Nephron (organoid): ENCODE results near the gene DPCD.

Source experiments
- H3K27ac Mint-ChIP-seq, 3 experiments: 2 replicates each; pipeline ENCODE4 v1.8.0; 2020; ENCODE audit warnings: mixed read lengths in 3 of 3, mild to moderate bottlenecking in 2 of 3, moderate library complexity in 1 of 3
- H3K27me3 Mint-ChIP-seq: 2 replicates; pipeline ENCODE4 v1.8.0; 2021; ENCODE audit warnings: low read depth, mild to moderate bottlenecking, moderate library complexity, mixed read lengths
- H3K36me3 Mint-ChIP-seq: 2 replicates; pipeline ENCODE4 v1.8.0; 2020; ENCODE audit warnings: low read depth, mixed read lengths
- H3K4me1 Mint-ChIP-seq: 2 replicates; pipeline ENCODE4 v1.8.0; 2020; ENCODE audit warnings: mixed read lengths
- H3K4me3 Mint-ChIP-seq, 3 experiments: 2 replicates each; pipeline ENCODE4 v1.8.0; 2020; ENCODE audit warnings: mild to moderate bottlenecking in 3 of 3, mixed read lengths in 3 of 3, moderate library complexity in 2 of 3
- H3K9me3 Mint-ChIP-seq: 2 replicates; pipeline ENCODE4 v1.8.0; 2020; ENCODE audit warnings: mixed read lengths
- TF ChIP-seq, protein P1 (sequence below), 3 experiments: fragments of 200-600 bp; sonication (generic); IDR thresholded peaks; one replicate each; pipeline ENCODE4 v1.5.0; 2021; ENCODE audit warnings: antibody characterized with exemption in 3 of 3; ENCODE audit not compliant: unreplicated experiment in 3 of 3

The DPCD gene

DNA sequence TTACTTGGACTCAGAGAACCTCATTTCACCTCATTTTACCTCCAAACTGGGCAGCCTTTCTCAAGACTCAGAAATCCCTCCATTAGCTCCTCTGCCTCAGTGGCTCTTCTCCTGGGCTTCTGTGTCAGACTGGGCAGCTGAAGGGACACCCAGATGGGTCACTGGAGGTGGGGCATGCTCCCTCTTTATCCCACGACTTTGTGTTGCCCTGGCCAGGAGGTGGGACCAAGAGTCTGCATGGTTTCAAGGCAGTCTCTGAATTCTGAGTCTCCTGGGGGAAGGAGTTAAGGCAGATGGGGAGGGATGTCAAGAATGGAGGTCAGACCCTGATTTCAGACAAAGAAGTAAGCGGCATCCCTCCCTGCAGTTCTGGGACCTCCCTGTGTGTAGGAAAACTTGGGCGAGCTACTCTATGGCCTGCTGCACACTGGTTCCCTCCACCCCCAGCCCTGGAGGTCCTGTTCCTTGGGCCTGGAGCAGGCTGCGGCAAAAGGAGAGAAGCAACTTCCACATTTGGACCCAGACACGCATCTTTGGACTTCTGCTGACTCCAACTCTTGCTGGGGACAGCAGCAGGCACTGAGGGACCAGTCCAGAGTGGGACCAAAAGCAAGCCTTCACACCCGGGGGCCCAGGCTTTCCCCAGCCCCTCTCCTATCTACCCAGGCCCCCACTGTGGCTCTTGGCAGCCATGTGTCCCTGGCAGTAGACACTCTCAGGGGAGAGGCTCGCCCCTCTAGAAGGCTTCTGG lies 10.8 kb upstream of the DPCD start:
- peaks cover 8% of the 10 kb centered on the region for H3K27me3 Mint-ChIP-seq
- H3K4me1 Mint-ChIP-seq, result no peaks in the 10 kb centered on the region
- H3K27ac Mint-ChIP-seq, result no peak overlapping the region
- H3K9me3 Mint-ChIP-seq, result no peaks in the 10 kb centered on the region
- TF ChIP-seq, protein P1, sequence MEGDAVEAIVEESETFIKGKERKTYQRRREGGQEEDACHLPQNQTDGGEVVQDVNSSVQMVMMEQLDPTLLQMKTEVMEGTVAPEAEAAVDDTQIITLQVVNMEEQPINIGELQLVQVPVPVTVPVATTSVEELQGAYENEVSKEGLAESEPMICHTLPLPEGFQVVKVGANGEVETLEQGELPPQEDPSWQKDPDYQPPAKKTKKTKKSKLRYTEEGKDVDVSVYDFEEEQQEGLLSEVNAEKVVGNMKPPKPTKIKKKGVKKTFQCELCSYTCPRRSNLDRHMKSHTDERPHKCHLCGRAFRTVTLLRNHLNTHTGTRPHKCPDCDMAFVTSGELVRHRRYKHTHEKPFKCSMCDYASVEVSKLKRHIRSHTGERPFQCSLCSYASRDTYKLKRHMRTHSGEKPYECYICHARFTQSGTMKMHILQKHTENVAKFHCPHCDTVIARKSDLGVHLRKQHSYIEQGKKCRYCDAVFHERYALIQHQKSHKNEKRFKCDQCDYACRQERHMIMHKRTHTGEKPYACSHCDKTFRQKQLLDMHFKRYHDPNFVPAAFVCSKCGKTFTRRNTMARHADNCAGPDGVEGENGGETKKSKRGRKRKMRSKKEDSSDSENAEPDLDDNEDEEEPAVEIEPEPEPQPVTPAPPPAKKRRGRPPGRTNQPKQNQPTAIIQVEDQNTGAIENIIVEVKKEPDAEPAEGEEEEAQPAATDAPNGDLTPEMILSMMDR (IDR thresholded peaks at IDR 0.05; ENCODE audit: unreplicated experiment in 3 of 3), result no peak
- peaks cover 12% of the 10 kb centered on the region for H3K36me3 Mint-ChIP-seq
- no peak overlapping the region for H3K4me3 Mint-ChIP-seq

DNA sequence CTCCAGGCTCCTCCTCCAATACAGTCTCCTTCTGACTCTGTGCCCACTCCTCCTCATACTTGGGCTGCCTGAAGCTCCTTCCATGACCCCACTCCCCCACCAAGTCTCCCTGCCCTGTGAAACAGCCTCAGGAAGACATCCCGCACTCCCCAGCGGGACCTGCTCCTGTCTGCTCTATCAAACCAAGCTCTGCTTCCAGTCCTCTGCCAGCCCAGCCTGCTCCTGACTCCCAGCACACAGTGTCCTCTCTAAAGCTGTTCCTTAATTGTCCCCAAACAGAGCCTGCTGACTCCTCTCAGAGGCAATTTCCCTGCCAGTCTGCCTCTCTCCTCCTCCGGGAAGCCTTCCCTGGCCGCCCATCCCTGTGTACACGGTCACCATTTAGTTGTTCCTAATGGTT lies 9.9 kb upstream of the DPCD start:
- H3K27ac Mint-ChIP-seq, result peak overlapping the region in 1 of 3 experiments; percentile 74
- H3K4me3 Mint-ChIP-seq, result no peak overlapping the region
- peaks cover 16% of the 10 kb centered on the region for H3K36me3 Mint-ChIP-seq
- no peaks in the 10 kb centered on the region for H3K9me3 Mint-ChIP-seq
- H3K27me3 Mint-ChIP-seq, result peaks cover 3% of the 10 kb centered on the region
- H3K4me1 Mint-ChIP-seq, result no peaks in the 10 kb centered on the region
- TF ChIP-seq, protein P1 (IDR thresholded peaks at IDR 0.05; ENCODE audit: unreplicated experiment in 3 of 3), result no peak

DNA sequence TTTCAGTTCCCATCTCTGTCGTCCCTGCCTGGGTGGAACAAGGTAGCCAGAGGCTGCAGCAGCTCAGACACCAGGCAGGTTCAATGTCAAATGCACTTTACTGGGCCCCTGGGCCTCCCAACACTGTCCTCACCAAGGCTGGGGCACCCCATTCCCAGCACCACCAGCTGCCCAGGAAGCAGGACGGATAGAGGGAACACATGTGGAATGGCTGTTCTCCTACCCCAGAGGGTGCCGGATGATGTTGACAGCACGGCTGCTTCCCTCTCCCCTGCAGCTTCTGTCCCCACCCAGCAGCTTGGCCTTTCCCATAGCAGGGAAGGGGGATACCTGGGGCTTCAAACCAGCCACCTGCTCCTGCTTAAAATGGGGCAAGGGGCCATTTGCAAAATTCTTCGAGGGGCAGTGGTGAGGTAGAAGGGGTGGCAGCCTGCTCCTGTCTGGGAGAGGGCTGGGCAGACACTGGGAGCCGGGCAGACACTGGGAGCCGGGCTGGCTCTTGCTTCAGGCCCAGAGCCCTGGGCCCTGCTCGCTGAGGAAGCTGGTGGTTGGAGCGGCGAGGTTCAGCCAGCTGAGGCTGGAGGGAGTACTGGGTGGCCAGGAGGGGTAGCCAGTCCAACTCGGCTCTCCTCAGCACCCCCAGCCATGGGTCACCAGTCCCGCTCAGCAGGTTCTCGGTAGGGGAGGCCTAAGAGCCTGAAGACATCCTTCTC lies 9.2 kb upstream of the DPCD start:
- Mint-ChIP-seq H3K9me3 (no peaks in the 10 kb centered on the region), H3K36me3 (peaks cover 21% of the 10 kb centered on the region), H3K27me3 (peaks cover 3% of the 10 kb centered on the region), H3K4me3 (no peak overlapping the region), H3K27ac (no peak overlapping the region), H3K4me1 (no peaks in the 10 kb centered on the region)
- TF ChIP-seq, protein P1 (IDR thresholded peaks at IDR 0.05; ENCODE audit: unreplicated experiment in 3 of 3), result no peak

DNA sequence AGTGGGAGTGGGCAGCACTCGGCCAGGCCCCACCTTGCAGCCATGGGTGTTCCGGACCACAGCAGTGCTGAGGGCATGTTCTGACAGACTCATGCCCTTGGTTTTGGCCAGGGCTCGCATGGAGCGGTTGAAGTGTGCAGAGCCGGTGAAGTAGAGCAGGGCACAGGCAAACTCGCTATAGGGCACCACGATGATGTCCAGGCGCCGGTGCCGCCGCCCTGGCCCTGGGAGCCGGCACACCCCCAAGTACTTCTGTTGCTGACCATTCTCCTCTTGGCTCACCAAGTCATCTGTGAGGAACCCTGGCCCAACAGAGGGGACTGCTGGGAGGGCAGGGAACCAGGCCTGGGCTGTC lies 8.6 kb upstream of the DPCD start:
- TF ChIP-seq, protein P1 (IDR thresholded peaks at IDR 0.05; ENCODE audit: unreplicated experiment in 3 of 3), result no peak
- Mint-ChIP-seq H3K27me3 (peaks cover 3% of the 10 kb centered on the region), H3K27ac (no peak overlapping the region), H3K4me1 (no peaks in the 10 kb centered on the region), H3K4me3 (no peak overlapping the region), H3K9me3 (no peaks in the 10 kb centered on the region), H3K36me3 (peaks cover 24% of the 10 kb centered on the region)

DNA sequence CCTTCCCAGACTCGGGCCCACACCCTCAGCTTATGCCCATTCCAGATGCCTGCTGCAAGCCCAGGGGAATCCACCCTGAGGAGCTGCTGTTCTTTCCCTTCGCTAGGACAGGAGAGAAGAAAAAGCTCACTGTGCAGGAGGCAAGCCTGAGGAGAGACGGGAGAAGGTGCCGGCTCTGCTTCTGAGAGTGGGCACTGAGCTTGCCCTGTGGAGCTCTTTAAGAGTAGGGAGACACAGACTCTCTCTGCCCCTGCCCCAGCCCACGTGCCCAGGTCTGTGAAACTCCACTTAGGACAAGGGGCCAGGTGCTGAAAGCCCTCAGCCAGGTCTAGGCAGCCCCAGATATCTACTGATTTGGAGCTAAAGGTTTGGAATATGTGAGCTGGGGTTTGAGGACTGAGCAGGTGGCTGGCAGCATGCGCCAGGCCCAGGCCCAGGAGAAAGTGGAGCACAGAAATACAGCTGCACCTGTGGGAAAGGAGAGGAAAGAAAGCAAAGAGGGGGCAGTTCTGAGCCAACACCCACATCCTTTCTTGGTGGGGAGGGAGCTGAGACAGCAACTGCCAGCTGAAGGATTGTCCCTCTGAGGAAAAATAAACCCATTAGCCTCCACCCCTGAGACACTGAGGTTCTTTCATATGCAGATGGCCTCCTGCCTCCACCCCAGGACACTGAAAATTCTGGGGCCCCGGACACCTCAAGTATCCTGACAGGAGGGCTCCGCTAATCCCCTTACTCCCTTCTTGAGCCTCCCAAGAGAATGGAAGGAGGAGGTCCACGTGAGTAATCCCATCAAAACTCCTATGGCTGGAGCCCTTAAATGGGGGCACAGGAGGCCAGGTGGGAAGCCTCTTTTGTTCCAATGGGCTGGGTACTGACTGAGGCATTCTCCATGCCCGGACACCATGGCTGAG lies 7.4 kb upstream of the DPCD start:
- Mint-ChIP-seq H3K9me3 (no peaks in the 10 kb centered on the region), H3K27me3 (peaks cover 3% of the 10 kb centered on the region), H3K36me3 (peaks cover 30% of the 10 kb centered on the region), H3K4me3 (no peak overlapping the region), H3K27ac (no peak overlapping the region), H3K4me1 (no peaks in the 10 kb centered on the region)
- TF ChIP-seq, protein P1 (IDR thresholded peaks at IDR 0.05; ENCODE audit: unreplicated experiment in 3 of 3), result no peak
